AG04449 (cell line): ENCODE results near the gene POFUT1.

Experiments used
- CTCF ChIA-PET: fragments of 350-600 bp; formaldehyde crosslinking; extraction: SDS; loops from one replicate; lab custom pipeline; 2021; ENCODE audit warnings: antibody characterized with exemption; lab: Yijun Ruan, JAX
- POLR2A ChIA-PET: fragments of 400-600, 350-600 bp; formaldehyde crosslinking; extraction: SDS; loops from one replicate; lab custom pipeline; 2020; ENCODE audit warnings: antibody characterized with exemption, inconsistent platforms; lab: Yijun Ruan, JAX
- DNase-seq: peaks from one replicate; pipeline ENCODE4 v3.0.0-alpha.2; 2010; ENCODE audit warnings: low read depth, low spot score
- H3K4me3 ChIP-seq: 2 replicates; pipeline ENCODE4 v1.5.1; 2011; ENCODE audit warnings: low read depth, mild to moderate bottlenecking, control low read depth, low read length
- CTCF ChIP-seq: IDR thresholded peaks from one replicate; pipeline ENCODE4 v1.5.1; 2011; ENCODE audit warnings: mild to moderate bottlenecking, moderate library complexity, low read length, control low read depth, inconsistent platforms; ENCODE audit not compliant: insufficient read depth; ENCODE audit errors: missing control alignments

POFUT1 gene

DNA sequence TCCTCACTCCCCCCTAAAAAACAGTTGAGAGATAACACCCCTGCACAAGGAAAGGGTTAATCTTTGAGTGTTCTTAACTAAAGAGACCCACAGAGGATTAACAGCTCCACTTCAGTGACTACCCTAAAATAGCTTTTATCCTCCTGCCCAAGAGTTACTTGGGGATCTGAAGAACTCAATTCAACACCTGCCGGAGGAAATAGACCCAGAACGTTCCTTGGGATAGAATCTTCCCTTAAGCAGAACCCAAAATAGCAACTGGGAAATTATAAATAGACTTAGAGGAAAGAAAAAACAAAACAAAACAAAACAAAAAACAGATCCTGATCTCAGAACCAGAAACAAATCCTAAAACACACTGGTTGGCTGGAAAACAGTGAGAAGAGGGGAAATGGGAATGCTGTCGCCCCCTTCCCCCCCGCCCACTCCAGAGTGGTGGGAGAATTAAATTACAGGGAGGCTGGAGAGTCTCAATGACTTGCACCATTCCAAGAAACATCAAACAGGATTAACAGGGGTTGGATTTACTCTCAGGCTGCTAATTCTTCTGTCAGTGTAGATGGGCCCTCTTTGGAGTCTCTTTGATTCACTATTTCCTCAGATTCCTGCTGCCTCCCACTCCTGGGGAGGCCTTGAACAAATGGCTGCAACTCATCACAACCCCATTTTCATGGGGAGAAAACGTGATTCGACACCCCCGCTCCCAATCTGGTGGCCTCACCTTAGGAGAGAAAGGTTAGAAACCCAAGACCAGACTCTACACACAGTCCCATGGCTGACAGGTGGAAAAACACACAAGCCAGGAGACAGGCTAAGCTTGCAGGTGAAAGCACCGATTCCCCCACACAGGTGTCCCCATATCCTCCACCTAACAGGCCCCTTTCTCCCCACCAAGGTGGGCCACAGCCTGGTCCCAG is 1.6 kb upstream of the POFUT1 start:
- DNase-seq: no peak
- CTCF ChIA-PET: no interaction called here
- peak overlapping the region; percentile 94 for H3K4me3 ChIP-seq
- no peak for TF ChIP-seq CTCF
- POLR2A ChIA-PET: no interaction called here

DNA sequence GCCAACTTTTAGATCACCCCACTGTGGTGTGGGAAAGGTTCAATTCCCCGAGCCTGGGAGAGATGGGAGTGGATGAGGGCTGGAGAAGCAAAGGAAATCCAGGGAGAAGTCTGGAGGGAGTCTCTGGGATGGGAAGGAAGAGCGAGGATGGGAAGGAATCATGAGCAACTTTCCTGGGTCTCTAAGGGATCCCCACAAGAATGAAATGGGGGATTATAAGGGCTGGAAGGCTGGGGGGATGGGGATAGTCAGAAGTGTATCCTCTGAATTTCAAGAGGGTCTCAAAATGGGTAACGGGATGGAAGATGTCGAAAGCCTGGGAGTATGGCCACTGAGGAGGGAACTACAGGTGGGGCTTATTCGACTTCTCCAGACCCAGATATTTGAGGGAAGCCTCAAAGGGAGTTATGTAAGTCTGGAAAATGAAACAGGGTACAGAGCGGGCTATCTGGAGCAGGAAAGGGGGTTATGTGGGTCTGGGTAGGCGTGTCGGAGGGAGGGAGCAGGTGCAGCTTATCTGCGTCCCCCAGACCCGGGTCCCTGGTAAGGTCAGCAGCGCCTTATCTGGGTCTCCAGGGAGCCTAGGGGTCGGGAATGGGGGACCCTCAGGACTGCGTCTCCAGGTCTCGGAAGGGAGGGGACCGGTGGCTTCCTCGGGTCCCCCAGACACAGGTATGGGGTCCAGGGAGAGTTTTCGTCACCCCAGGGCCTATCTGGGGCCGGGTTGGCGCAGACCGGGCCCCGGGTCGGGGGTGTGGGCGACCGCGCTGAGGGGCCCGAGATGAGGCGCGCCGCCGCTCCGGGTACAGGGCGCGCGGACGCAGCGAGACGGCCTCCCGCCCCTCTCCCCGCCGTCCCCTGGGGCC is 687 bp upstream of the POFUT1 start:
- no peak for DNase-seq
- CTCF ChIA-PET: no interaction called here

GRCh38 chr20:32208499-32209154 is 947 bp downstream of the POFUT1 start:
- no peak for DNase-seq
- CTCF ChIA-PET: no interaction called here
- no peak for TF ChIP-seq CTCF
- H3K4me3 ChIP-seq: peak overlapping the region; percentile 94
- POLR2A ChIA-PET: no interaction called here

More for the DNA sequence above, 687 bp upstream of the POFUT1 start:
- no peak for TF ChIP-seq CTCF
- peak overlapping the region; percentile 94 for H3K4me3 ChIP-seq
- POLR2A ChIA-PET: no interaction called here

DNA sequence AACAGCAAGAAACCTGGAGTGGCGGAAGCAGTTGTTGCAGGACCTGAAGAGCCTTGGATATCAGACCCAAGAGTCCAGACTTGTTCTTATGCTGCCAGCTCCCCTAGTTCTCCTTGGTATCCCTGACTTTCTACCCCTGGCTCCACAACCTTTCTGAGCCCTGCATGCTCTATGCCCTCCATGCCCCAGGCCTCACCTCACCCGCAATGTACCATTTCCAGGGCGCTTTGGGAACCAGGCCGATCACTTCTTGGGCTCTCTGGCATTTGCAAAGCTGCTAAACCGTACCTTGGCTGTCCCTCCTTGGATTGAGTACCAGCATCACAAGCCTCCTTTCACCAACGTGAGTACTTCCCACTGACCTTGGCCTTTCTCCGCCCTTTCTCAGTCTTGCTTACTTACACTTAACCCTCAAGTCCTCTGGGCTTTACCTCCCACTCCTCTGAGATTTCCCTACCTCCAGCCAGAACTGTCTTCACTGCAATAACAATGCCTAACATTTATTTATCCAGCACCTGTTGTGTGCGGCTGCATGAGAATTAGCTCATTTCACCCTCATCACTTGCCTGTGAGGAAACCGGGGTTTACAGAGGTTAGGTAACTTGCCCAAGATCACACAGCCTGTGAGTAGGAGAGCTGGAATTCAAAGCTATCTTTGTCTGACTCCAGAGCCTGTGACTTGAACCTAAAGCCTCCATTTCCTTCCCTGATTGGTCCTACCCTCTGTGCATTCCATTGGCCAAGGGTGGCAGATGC is 2.3 kb downstream of the POFUT1 start:
- no peak overlapping the region for H3K4me3 ChIP-seq
- TF ChIP-seq CTCF: no peak
- DNase-seq: no peak
- POLR2A ChIA-PET: no interaction called here
- CTCF ChIA-PET: no interaction called here

DNA sequence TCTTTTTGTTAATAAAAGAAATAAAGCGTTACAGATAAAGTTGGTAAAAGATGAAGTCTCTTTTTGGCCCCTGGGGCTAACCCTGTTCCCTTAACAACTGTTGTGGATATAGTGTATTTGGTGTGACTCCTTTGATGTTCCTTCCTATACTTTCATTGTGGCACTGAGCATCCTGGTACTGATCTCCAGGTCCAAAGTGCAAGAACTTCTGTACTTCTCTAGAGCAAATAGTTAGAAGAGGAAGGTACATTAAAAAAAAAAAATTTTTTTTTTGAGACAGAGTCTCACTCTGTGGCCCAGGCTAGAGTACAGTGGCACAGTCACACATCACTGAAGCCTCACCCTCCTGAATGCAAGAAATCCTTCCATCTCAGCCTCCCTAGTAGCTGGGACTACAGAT is 6.2 kb downstream of the POFUT1 start:
- CTCF ChIA-PET: interaction anchor here (0.6 to 1.3 kb wide), 2 partner anchors 11 to 438 kb away, joined by 3 read pairs; no protein-coding TSS in a partner anchor
- POLR2A ChIA-PET: no interaction called here
- no peak for TF ChIP-seq CTCF
- DNase-seq: no peak
- H3K4me3 ChIP-seq: no peak overlapping the region
